ENCODE data around the gene FBXL15. TPM values are rescaled to one million over a fixed set of nuclear protein-coding genes. Genes with fewer than 3 reads are reported as not detected.

FBXL15 gene
- total RNA-seq, 4 donors from 2014 or later, result 19.5 to 45.9 (median 29.0) TPM

DNA sequence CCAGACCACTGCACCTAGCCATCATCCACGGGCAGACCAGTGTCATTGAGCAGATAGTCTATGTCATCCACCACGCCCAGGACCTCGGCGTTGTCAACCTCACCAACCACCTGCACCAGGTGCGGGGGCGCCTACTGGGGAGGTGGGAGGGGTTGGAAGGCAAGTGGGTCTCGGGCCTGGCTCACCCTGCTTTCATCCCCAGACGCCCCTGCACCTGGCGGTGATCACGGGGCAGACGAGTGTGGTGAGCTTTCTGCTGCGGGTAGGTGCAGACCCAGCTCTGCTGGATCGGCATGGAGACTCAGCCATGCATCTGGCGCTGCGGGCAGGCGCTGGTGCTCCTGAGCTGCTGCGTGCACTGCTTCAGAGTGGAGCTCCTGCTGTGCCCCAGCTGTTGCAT, 20.6 kb upstream of the FBXL15 start:
- H3K27me3 ChIP-seq, result no peaks in the 10 kb centered on the region
- intact Hi-C loops (cut with DNase I), result no loop called here
- DNase-seq (ENCODE audit: extremely low spot score), result no peak
- H3K9me3 ChIP-seq, result no peaks in the 10 kb centered on the region
- H3K36me3 ChIP-seq, result peaks cover 0 to 68% (median 50%) of the 10 kb centered on the region in 4 donors
- TF ChIP-seq POLR2A (IDR thresholded peaks at IDR 0.05; ENCODE audit: low read depth), result no peak
- no peak for TF ChIP-seq POLR2AphosphoS5 (IDR thresholded peaks at IDR 0.05)
- TF ChIP-seq, protein P1, sequence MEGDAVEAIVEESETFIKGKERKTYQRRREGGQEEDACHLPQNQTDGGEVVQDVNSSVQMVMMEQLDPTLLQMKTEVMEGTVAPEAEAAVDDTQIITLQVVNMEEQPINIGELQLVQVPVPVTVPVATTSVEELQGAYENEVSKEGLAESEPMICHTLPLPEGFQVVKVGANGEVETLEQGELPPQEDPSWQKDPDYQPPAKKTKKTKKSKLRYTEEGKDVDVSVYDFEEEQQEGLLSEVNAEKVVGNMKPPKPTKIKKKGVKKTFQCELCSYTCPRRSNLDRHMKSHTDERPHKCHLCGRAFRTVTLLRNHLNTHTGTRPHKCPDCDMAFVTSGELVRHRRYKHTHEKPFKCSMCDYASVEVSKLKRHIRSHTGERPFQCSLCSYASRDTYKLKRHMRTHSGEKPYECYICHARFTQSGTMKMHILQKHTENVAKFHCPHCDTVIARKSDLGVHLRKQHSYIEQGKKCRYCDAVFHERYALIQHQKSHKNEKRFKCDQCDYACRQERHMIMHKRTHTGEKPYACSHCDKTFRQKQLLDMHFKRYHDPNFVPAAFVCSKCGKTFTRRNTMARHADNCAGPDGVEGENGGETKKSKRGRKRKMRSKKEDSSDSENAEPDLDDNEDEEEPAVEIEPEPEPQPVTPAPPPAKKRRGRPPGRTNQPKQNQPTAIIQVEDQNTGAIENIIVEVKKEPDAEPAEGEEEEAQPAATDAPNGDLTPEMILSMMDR (IDR thresholded peaks at IDR 0.05), result no peak
- no peak for TF ChIP-seq EP300 (IDR thresholded peaks at IDR 0.05)
- peak overlapping the region in 1 of 4 donors; percentile 63 for H3K4me3 ChIP-seq
- peak overlapping the region; percentile 86 to 99 (median 94) for H3K27ac ChIP-seq (replicated peaks in 1 of 4)
- 66% methylated on average over 7 of the region's 17 CpGs for WGBS
- peaks cover 25 to 96% (median 82%) of the 10 kb centered on the region in 4 donors for H3K4me1 ChIP-seq

DNA sequence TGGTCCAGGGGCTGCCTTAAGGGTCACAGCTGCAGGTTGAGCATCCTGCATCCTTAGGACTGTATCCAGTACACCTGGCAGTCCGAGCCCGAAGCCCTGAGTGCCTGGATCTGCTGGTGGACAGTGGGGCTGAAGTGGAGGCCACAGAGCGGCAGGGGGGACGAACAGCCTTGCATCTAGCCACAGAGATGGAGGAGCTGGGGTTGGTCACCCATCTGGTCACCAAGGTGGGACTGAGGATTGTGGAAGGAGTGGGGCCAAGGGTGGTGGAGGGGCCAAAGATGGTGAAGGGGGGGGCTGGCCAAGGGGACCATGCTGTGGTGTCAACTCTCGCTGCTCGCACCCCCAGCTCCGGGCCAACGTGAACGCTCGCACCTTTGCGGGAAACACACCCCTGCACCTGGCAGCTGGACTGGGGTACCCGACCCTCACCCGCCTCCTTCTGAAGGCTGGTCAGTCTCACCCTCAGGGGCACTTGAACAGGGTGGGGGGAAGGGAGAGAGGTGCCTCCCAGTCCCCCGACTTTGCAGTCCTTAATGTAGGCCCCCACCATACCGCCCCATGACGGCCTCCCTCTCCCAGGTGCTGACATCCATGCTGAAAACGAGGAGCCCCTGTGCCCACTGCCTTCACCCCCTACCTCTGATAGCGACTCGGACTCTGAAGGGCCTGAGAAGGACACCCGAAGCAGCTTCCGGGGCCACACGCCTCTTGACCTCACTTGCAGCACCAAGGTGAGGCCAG, 19.9 kb upstream of the FBXL15 start:
- H3K4me3 ChIP-seq, result no peak overlapping the region
- WGBS, result 80% methylated on average over 14 of the region's 22 CpGs
- no peak for TF ChIP-seq POLR2AphosphoS5 (IDR thresholded peaks at IDR 0.05)
- no peak for TF ChIP-seq EP300 (IDR thresholded peaks at IDR 0.05)
- TF ChIP-seq, protein P1 (IDR thresholded peaks at IDR 0.05), result no peak
- no peak for TF ChIP-seq POLR2A (IDR thresholded peaks at IDR 0.05; ENCODE audit: low read depth)
- peaks cover 25 to 99% (median 87%) of the 10 kb centered on the region in 4 donors for H3K4me1 ChIP-seq
- intact Hi-C loops (cut with DNase I), result no loop called here
- peak overlapping the region; percentile 74 to 99 (median 94) for H3K27ac ChIP-seq (replicated peaks in 1 of 4)
- no peaks in the 10 kb centered on the region for H3K9me3 ChIP-seq
- no peak for DNase-seq (ENCODE audit: extremely low spot score)
- H3K27me3 ChIP-seq, result no peaks in the 10 kb centered on the region
- H3K36me3 ChIP-seq, result peaks cover 0 to 68% (median 50%) of the 10 kb centered on the region in 4 donors

DNA sequence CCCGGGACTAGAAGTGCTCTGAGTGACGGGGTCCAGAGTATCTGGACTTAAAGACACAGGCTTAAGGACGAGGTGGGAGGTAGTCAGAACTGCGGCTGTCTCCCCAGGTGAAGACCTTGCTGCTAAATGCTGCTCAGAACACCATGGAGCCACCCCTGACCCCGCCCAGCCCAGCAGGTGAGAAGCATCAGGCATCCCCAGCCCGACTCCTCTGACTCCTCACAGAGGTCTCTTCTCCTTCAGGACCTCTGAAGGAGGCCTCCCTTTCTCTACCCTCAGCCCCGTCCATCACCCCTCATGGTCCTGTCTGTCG, 19.3 kb upstream of the FBXL15 start:
- H3K4me3 ChIP-seq, result no peak overlapping the region
- intact Hi-C loops (cut with DNase I), result no loop called here
- TF ChIP-seq, protein P1 (IDR thresholded peaks at IDR 0.05), result no peak
- TF ChIP-seq POLR2AphosphoS5 (IDR thresholded peaks at IDR 0.05) (no peak), POLR2A (IDR thresholded peaks at IDR 0.05; ENCODE audit: low read depth) (no peak), EP300 (IDR thresholded peaks at IDR 0.05) (no peak)
- no peak for DNase-seq (ENCODE audit: extremely low spot score)
- peaks cover 0 to 68% (median 50%) of the 10 kb centered on the region in 4 donors for H3K36me3 ChIP-seq
- WGBS, result 83% methylated on average over 5 of the region's 8 CpGs
- H3K4me1 ChIP-seq, result peaks cover 20 to 99% (median 87%) of the 10 kb centered on the region in 4 donors
- H3K27me3 ChIP-seq, result no peaks in the 10 kb centered on the region
- H3K9me3 ChIP-seq, result no peaks in the 10 kb centered on the region
- peak overlapping the region; percentile 74 to 99 (median 94) for H3K27ac ChIP-seq (replicated peaks in 1 of 4)

DNA sequence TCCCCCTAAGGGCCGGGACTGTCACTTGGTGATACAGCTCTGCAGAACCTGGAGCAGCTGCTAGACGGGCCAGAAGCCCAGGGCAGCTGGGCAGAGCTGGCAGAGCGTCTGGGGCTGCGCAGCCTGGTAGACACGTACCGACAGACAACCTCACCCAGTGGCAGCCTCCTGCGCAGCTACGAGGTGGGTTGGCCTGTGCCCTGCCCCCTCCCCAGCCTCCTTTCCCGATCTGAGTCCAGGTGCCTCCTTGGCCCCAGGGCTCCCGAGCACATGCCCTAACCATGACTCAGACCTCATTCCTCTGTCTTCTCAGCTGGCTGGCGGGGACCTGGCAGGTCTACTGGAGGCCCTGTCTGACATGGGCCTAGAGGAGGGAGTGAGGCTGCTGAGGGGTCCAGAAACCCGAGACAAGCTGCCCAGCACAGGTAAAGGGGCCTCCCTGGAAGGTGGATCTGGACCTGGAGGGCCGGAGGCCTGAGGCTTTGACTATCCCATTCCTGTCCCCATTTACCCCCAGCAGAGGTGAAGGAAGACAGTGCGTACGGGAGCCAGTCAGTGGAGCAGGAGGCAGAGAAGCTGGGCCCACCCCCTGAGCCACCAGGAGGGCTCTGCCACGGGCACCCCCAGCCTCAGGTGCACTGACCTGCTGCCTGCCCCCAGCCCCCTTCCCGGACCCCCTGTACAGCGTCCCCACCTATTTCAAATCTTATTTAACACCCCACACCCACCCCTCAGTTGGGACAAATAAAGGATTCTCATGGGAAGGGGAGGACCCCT, 18.7 kb upstream of the FBXL15 start:
- Histone ChIP-seq H3K4me3 (no peak overlapping the region), H3K27me3 (no peaks in the 10 kb centered on the region), H3K4me1 (peaks cover 14 to 98% (median 83%) of the 10 kb centered on the region in 4 donors), H3K36me3 (peaks cover 0 to 64% (median 46%) of the 10 kb centered on the region in 4 donors), H3K9me3 (no peaks in the 10 kb centered on the region), H3K27ac (replicated peaks in 1 of 4) (peak overlapping the region; percentile 74 to 99 (median 94))
- intact Hi-C loops (cut with DNase I), result no loop called here
- whole genome bisulfite sequencing, result 64% methylated on average over 12 of the region's 18 CpGs
- no peak for DNase-seq (ENCODE audit: extremely low spot score)
- TF ChIP-seq POLR2A (IDR thresholded peaks at IDR 0.05; ENCODE audit: low read depth), result no peak
- TF ChIP-seq, protein P1 (IDR thresholded peaks at IDR 0.05), result no peak
- TF ChIP-seq EP300 (IDR thresholded peaks at IDR 0.05), result no peak
- peak; percentile 56 to 80 for TF ChIP-seq POLR2AphosphoS5 (IDR thresholded peaks at IDR 0.05)

Data from esophagus muscularis mucosa (tissue), 4 donors.